ENCODE results near the gene IL4R.
A peak's percentile ranks its signal among the peaks of the same experiment; 100 is the strongest.

The IL4R gene

DNA sequence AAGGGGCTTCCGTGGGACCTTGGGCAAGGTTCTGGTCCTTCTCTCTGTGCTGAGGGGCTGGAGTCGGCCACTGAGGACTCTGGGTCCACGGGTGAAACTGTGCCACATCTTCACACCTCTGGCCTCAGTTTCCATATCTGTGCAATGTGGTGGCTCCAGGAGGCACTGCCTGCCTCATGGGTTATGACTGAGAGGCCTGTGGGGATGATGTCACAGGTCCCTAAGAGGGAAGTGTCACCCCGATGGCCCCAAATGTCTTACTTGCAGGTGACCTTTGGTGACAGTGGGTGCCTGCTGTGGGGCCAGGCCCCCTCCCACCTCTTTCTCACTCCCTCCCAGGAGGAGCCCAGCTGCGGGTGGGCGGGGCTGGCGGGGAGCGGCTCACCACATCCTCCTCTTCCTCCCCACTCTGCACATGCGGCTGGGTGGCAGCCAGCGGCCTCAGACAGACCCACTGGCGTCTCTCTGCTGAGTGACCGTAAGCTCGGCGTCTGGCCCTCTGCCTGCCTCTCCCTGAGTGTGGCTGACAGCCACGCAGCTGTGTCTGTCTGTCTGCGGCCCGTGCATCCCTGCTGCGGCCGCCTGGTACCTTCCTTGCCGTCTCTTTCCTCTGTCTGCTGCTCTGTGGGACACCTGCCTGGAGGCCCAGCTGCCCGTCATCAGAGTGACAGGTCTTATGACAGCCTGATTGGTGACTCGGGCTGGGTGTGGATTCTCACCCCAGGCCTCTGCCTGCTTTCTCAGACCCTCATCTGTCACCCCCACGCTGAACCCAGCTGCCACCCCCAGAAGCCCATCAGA, 88.2 kb downstream of the IL4R start, which contains the start of gene IL21R:
Gene IL21R, plus strand, starts transcription at position 407 of the 801 bp plus-strand sequence. CDS start 27,898 bp downstream, outside the sequence.
- Histone ChIP-seq H3K4me1 (ENCODE audit: insufficient read depth, low read length, poor library complexity, severe bottlenecking) (peaks cover 60% of the 10 kb centered on the region), H3K9me3 (ENCODE audit: insufficient read depth, low read depth, low read length) (no peaks in the 10 kb centered on the region), H3K27me3 (ENCODE audit: insufficient read depth, low read length, poor library complexity, severe bottlenecking) (no peaks in the 10 kb centered on the region), H3K79me2 (ENCODE audit: insufficient read depth, low read length) (no peaks in the 10 kb centered on the region), H3K4me2 (ENCODE audit: low read depth, low read length, poor library complexity, severe bottlenecking) (peak within 1 kb of the TSS; percentile 86), H4K20me1 (ENCODE audit: insufficient read depth, low read length, poor library complexity, severe bottlenecking) (no peaks in the 10 kb centered on the region), H3K9ac (ENCODE audit: low read depth, low read length, poor library complexity, severe bottlenecking) (peak within 1 kb of the TSS; percentile 67), H2AFZ (ENCODE audit: low read length) (peak within 1 kb of the TSS; percentile 82), H3K4me3 (ENCODE audit: low read length, poor library complexity, severe bottlenecking) (peak within 1 kb of the TSS; percentile 78), H3K36me3 (ENCODE audit: insufficient read depth, low read length) (no peaks in the 10 kb centered on the region), H3F3A (ENCODE audit: low read depth) (no peaks in the 10 kb centered on the region), H3K9me2 (replicated peaks; ENCODE audit: low read depth, low read length) (no peaks in the 10 kb centered on the region)
- TF ChIP-seq EZH2phosphoT487 (IDR thresholded peaks at IDR 0.05; ENCODE audit: borderline replicate concordance), result no peak
- TF ChIP-seq, protein P1, sequence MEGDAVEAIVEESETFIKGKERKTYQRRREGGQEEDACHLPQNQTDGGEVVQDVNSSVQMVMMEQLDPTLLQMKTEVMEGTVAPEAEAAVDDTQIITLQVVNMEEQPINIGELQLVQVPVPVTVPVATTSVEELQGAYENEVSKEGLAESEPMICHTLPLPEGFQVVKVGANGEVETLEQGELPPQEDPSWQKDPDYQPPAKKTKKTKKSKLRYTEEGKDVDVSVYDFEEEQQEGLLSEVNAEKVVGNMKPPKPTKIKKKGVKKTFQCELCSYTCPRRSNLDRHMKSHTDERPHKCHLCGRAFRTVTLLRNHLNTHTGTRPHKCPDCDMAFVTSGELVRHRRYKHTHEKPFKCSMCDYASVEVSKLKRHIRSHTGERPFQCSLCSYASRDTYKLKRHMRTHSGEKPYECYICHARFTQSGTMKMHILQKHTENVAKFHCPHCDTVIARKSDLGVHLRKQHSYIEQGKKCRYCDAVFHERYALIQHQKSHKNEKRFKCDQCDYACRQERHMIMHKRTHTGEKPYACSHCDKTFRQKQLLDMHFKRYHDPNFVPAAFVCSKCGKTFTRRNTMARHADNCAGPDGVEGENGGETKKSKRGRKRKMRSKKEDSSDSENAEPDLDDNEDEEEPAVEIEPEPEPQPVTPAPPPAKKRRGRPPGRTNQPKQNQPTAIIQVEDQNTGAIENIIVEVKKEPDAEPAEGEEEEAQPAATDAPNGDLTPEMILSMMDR (conservative IDR thresholded peaks at IDR 0.05; ENCODE audit: low read length), result no peak

DNA sequence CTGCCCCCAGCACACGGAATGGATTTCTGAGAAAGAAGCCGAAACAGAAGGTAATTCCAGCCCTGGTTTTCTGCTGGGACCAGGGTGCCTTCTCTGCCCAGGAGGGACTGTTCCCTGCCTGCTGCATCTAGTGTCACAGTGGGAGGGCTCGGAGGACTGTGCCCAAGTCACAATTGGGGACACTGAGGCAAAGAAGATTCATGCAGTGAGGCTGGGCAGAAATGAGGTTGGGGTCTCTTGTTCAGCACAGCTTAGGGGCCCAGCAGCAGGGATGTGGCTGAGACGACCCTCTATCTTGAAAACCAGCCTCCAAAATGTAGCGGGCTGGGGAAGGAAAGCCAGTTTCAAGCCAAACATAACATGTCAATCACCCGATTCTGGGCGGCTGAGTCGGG, 88.8 kb downstream of the IL4R start:
- Histone ChIP-seq H3K4me3 (ENCODE audit: low read length, poor library complexity, severe bottlenecking) (peak overlapping the region; percentile 78), H3K36me3 (ENCODE audit: insufficient read depth, low read length) (no peaks in the 10 kb centered on the region), H2AFZ (ENCODE audit: low read length) (peak overlapping the region; percentile 82; the same call in 1 of the 2 replicates), H3K79me2 (ENCODE audit: insufficient read depth, low read length) (no peaks in the 10 kb centered on the region), H3K4me1 (ENCODE audit: insufficient read depth, low read length, poor library complexity, severe bottlenecking) (peaks cover 64% of the 10 kb centered on the region), H3F3A (ENCODE audit: low read depth) (no peaks in the 10 kb centered on the region), H3K27me3 (ENCODE audit: insufficient read depth, low read length, poor library complexity, severe bottlenecking) (no peaks in the 10 kb centered on the region), H4K20me1 (ENCODE audit: insufficient read depth, low read length, poor library complexity, severe bottlenecking) (no peaks in the 10 kb centered on the region), H3K9me3 (ENCODE audit: insufficient read depth, low read depth, low read length) (no peaks in the 10 kb centered on the region), H3K9ac (ENCODE audit: low read depth, low read length, poor library complexity, severe bottlenecking) (peak overlapping the region; percentile 67), H3K9me2 (replicated peaks; ENCODE audit: low read depth, low read length) (no peaks in the 10 kb centered on the region), H3K4me2 (ENCODE audit: low read depth, low read length, poor library complexity, severe bottlenecking) (peak overlapping the region; percentile 86)
- no peak for TF ChIP-seq EZH2phosphoT487 (IDR thresholded peaks at IDR 0.05; ENCODE audit: borderline replicate concordance)
- TF ChIP-seq, protein P1 (conservative IDR thresholded peaks at IDR 0.05; ENCODE audit: low read length), result no peak

DNA sequence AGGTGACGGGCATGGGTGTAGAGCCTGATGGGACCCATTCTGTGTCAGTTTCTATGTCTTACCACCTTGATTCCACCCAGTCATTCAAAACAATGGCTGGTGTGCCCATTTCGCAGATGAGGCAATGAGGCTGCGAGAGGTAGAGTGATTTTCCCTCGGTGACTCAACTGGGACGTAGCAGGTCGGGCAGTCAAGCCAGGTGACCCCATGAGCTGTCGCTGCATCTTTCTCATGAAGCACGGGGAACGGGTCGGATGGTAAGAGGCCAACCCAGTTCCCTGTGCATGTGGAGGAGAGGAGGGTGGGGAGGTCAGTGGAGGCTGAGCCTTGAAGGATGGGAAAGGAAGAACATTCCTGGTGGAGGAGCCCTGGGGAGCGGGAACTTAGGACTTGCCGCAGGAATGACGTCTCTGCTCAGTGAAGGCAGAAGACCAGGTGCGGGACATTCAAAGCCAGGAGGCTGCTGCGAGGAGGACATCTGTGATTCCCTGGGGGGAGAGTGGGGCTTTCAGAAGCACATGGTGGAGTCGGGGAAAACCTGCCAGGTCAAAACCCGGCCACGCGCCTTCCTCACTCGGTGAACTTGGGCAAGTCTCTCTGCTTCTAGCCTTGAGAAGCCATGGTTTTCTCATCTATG, 89.3 kb downstream of the IL4R start:
- H3K9me3 ChIP-seq (ENCODE audit: insufficient read depth, low read depth, low read length), result no peaks in the 10 kb centered on the region
- peak overlapping the region; percentile 86 for H3K4me2 ChIP-seq (ENCODE audit: low read depth, low read length, poor library complexity, severe bottlenecking)
- no peaks in the 10 kb centered on the region for H3K79me2 ChIP-seq (ENCODE audit: insufficient read depth, low read length)
- TF ChIP-seq, protein P1 (conservative IDR thresholded peaks at IDR 0.05; ENCODE audit: low read length), result no peak
- no peak for TF ChIP-seq EZH2phosphoT487 (IDR thresholded peaks at IDR 0.05; ENCODE audit: borderline replicate concordance)
- H3K4me3 ChIP-seq (ENCODE audit: low read length, poor library complexity, severe bottlenecking), result peak overlapping the region; percentile 78
- no peaks in the 10 kb centered on the region for H3K27me3 ChIP-seq (ENCODE audit: insufficient read depth, low read length, poor library complexity, severe bottlenecking)
- H3K36me3 ChIP-seq (ENCODE audit: insufficient read depth, low read length), result no peaks in the 10 kb centered on the region
- H3K9ac ChIP-seq (ENCODE audit: low read depth, low read length, poor library complexity, severe bottlenecking), result peak overlapping the region; percentile 67
- no peak overlapping the region for H2AFZ ChIP-seq (ENCODE audit: low read length)
- no peaks in the 10 kb centered on the region for H3F3A ChIP-seq (ENCODE audit: low read depth)
- H4K20me1 ChIP-seq (ENCODE audit: insufficient read depth, low read length, poor library complexity, severe bottlenecking), result no peaks in the 10 kb centered on the region
- peaks cover 68% of the 10 kb centered on the region for H3K4me1 ChIP-seq (ENCODE audit: insufficient read depth, low read length, poor library complexity, severe bottlenecking)
- H3K9me2 ChIP-seq (replicated peaks; ENCODE audit: low read depth, low read length), result no peaks in the 10 kb centered on the region

Data from Loucy (cell line).